ENCODE measurements around the gene AP3B2.

DNA sequence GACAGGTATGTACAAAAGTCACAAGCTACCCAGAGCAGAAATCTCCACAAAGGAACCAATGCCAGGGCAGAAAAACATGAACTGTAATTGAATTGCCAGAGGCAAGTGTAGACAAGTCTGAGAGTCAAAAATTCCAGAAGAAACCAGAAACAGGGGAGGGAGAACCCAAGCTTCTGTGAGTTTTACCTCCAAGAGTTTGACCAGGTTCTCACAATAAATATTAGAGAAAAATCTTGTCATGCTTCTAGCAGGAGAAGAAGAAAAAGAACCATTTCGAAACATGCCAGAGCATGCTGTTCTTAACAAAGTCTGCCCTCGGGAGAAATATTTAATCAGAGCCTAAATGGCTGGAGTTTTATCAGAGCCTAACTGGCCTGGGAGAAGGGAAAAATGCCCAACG is 32.5 kb upstream of the AP3B2 start:
- TF ChIP-seq POLR2A (IDR thresholded peaks at IDR 0.05) (no peak), EP300 (IDR thresholded peaks at IDR 0.05) (no peak)
- TF ChIP-seq, protein P1, sequence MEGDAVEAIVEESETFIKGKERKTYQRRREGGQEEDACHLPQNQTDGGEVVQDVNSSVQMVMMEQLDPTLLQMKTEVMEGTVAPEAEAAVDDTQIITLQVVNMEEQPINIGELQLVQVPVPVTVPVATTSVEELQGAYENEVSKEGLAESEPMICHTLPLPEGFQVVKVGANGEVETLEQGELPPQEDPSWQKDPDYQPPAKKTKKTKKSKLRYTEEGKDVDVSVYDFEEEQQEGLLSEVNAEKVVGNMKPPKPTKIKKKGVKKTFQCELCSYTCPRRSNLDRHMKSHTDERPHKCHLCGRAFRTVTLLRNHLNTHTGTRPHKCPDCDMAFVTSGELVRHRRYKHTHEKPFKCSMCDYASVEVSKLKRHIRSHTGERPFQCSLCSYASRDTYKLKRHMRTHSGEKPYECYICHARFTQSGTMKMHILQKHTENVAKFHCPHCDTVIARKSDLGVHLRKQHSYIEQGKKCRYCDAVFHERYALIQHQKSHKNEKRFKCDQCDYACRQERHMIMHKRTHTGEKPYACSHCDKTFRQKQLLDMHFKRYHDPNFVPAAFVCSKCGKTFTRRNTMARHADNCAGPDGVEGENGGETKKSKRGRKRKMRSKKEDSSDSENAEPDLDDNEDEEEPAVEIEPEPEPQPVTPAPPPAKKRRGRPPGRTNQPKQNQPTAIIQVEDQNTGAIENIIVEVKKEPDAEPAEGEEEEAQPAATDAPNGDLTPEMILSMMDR (IDR thresholded peaks at IDR 0.05): no peak
